D721Med (cell line): Measurements from ENCODE around the gene PPARGC1A.

Experiments
- DNase-seq: peaks from one replicate; pipeline ENCODE4 v3.0.0; 2011; ENCODE audit warnings: low spot score; ENCODE audit not compliant: insufficient read length
- FAIRE-seq: peaks from 2 replicates; lab custom pipeline; 2011; peaks lifted over from hg19 to GRCh38; lab: Jason Lieb, UNC
- TF ChIP-seq, protein P1 (sequence below): IDR thresholded peaks from 2 replicates; pipeline ENCODE4 v1.5.1; 2012; ENCODE audit warnings: mild to moderate bottlenecking, control low read depth; ENCODE audit not compliant: insufficient read depth; ENCODE audit errors: missing control alignments

PPARGC1A gene

GRCh38 chr4:23856630-23857029, 33.2 kb downstream of the PPARGC1A start:
- DNase-seq (no peak), FAIRE-seq (no peak)
- TF ChIP-seq, protein P1, sequence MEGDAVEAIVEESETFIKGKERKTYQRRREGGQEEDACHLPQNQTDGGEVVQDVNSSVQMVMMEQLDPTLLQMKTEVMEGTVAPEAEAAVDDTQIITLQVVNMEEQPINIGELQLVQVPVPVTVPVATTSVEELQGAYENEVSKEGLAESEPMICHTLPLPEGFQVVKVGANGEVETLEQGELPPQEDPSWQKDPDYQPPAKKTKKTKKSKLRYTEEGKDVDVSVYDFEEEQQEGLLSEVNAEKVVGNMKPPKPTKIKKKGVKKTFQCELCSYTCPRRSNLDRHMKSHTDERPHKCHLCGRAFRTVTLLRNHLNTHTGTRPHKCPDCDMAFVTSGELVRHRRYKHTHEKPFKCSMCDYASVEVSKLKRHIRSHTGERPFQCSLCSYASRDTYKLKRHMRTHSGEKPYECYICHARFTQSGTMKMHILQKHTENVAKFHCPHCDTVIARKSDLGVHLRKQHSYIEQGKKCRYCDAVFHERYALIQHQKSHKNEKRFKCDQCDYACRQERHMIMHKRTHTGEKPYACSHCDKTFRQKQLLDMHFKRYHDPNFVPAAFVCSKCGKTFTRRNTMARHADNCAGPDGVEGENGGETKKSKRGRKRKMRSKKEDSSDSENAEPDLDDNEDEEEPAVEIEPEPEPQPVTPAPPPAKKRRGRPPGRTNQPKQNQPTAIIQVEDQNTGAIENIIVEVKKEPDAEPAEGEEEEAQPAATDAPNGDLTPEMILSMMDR, result no peak

GRCh38 chr4:23855912-23856605, 33.8 kb downstream of the PPARGC1A start:
- no peak for FAIRE-seq
- no peak for DNase-seq

DNA sequence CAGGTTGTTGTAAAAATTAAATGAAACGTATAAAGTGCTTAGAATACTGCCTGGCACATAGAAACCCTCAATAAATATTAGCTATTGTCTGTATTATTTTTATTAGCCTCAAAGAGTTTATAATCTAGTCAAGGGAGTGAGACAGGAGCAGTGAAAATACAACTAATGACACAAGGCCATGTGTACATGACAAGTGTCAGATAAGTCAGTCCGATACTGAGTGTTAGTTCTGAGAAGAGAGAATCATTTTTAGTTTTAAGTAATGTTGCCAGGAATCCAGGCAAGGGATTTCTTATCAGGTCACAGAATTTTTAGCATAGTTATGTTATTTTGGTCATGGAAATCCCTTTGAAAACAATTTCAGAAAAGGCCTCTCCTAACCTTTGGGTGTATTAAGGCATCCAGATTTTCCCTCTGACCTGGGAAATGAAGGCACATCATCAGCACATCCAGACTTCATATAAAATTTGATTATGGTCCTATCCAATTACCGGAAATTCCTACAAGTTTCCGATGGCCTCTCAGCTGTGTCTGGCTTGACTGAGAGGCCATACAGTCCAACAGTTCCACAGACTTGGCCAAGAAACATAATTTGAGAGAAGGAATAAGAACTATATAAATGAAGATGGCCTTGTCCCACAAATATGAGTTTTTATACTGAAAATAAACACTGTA, 35.7 kb downstream of the PPARGC1A start:
- FAIRE-seq, result no peak
- TF ChIP-seq, protein P1, result no peak

More at GRCh38 chr4:23855912-23856605, 33.8 kb downstream of the PPARGC1A start:
- TF ChIP-seq, protein P1, result no peak

DNA sequence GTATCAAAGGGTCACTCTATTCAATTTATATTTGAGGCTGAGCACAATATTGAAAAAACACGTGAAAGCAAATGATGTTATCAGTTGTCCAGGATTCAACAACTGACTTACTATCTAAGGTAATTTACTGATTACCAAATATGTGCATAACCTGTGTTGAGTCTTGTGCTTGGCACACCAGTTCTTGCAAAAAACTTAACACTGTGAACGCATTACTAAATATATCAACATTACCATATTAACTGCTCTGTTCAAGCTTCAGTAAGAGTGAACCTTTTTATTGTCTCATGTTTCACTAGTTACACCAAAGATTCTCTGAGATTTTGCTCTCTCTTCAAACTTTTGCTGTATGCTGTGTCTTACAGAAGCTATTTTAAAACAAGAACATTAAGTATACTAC, 38.4 kb downstream of the PPARGC1A start:
- FAIRE-seq, result no peak
- TF ChIP-seq, protein P1, result no peak
- no peak for DNase-seq

More for the DNA sequence above, 35.7 kb downstream of the PPARGC1A start:
- no peak for DNase-seq

DNA sequence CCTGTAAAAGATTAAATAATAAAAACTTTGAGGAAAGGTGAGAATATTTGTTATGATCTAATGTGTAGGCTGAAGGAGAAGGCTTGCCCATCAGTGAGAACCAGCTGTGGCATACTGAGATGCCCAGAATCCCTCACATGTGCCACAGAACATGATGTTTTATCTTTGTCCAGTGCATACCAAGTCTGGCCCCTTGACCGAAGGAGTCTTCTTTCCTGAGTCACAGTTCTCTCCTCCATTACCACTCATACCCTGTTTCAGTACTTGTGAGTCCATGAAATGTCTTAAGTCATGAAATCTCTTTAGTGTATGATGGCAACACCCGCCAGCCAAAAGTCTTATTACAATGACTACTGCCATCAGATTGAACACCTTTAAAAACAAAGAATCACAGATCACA, 42.7 kb downstream of the PPARGC1A start:
- DNase-seq, result no peak
- no peak for FAIRE-seq
- TF ChIP-seq, protein P1, result no peak

DNA sequence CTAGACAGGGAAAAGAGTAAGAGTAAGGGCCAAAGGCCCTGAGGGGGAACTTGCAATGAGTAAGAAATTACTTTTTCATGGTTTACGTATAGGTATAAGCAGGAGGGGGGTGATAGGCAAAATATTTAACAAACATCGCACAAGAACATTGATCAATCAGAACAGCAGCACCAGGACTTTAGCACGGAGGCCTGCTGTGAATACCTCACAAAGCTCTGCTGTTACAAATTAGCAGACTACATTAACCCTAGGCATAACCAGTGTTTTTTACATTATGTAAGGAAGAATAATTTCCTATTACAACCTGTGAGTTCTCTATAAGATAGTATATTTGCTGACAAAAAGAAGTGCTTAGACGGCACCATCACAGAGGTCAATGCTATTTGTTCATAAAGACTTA, 44.9 kb downstream of the PPARGC1A start:
- no peak for FAIRE-seq
- DNase-seq, result no peak
- TF ChIP-seq, protein P1, result no peak

- DNase-seq (no peak), FAIRE-seq (no peak)
- TF ChIP-seq, protein P1, result no peak
Measured at GRCh38 chr4:23839279-23839678, 50.6 kb downstream of the PPARGC1A start.
